ENCODE measurements around the gene NFE2L1.
A peak's percentile ranks its signal among the peaks of the same experiment; 100 is the strongest.

DNA sequence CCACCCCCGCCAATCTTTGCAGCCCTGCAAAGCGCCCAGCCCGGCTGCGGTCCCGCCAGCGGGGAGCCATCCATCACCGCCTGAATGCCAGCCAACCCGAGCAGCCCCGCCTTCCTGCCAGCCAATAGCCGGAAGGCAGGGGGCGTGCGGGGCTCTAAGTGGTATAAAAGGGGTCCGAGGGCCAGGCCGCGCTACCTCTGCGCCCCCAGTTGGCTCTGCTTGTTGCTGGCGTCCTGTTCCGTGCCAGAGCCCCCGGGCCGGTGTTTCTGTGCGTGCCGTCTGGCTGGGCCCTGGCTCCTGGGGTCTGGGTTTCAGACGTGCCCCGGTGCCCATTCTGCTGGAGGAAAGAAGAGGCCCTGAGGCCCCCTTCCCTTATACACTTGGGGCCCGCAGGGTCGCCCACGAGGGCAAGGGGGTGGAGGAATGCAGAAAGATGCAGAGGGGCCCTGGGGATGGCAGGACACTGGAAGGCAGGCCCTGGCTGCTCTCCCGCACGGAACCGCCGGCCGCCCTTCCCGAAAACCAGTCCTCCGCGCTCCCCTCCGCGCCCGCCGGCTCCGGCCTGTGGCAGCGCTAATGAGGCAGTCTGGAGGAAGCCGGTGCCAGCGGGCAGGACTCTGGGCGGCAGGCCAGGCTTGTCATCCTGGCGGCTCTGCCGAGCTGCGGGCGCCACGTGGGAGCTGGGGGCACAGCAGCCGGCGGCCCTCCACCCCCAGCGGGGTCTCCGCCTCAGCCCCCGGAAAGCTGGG, 24.6 kb upstream of the NFE2L1 start:
- peak; percentile 17 to 61 (median 46) for TF ChIP-seq CTCF (IDR thresholded peaks at IDR 0.05)
- TF ChIP-seq POLR2A (IDR thresholded peaks at IDR 0.05), result peak; percentile 20 to 62 (median 58)
